Measurements from ENCODE around the gene TTN. TPM values are rescaled to one million over a fixed set of nuclear protein-coding genes. Genes with fewer than 3 reads are reported as not detected.
A peak's percentile ranks its signal among the peaks of the same experiment; 100 is the strongest.
"Not testable (repeated sequence)": the region's sequence is repeated elsewhere in the genome, so short reads cannot be mapped to it uniquely, and the experiment has no call there.

The TTN gene
- total RNA-seq, 1 donor from 2014 or later: 2,803 TPM

DNA sequence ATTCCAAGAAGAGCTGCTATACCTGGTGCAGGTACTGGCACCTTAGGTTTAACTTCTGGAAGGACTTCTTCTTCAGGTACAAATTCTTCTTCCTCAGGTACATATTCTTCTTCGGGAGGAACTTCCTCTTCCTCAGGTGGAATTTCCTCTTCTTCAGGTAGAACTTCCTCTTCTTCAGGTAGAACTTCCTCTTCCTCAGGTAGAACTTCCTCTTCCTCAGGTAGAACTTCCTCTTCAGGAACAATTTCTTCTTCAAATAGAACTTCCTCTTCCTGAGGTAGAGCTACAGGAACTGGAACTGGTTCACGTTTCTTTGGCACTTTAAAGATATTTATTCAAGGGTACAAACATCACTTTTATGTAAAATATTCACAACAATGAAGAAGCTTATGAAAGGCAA, 129.6 kb downstream of the TTN start:
- Histone ChIP-seq H3K4me3 (no peak overlapping the region), H3K27ac (replicated peaks) (no peak overlapping the region), H3K27me3 (ENCODE audit: low read depth) (no peaks in the 10 kb centered on the region), H3K36me3 (peaks cover 93% of the 10 kb centered on the region), H3K9me3 (replicated peaks) (no peaks in the 10 kb centered on the region), H3K4me1 (no peaks in the 10 kb centered on the region)
- TF ChIP-seq, protein P1, sequence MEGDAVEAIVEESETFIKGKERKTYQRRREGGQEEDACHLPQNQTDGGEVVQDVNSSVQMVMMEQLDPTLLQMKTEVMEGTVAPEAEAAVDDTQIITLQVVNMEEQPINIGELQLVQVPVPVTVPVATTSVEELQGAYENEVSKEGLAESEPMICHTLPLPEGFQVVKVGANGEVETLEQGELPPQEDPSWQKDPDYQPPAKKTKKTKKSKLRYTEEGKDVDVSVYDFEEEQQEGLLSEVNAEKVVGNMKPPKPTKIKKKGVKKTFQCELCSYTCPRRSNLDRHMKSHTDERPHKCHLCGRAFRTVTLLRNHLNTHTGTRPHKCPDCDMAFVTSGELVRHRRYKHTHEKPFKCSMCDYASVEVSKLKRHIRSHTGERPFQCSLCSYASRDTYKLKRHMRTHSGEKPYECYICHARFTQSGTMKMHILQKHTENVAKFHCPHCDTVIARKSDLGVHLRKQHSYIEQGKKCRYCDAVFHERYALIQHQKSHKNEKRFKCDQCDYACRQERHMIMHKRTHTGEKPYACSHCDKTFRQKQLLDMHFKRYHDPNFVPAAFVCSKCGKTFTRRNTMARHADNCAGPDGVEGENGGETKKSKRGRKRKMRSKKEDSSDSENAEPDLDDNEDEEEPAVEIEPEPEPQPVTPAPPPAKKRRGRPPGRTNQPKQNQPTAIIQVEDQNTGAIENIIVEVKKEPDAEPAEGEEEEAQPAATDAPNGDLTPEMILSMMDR (IDR thresholded peaks at IDR 0.05; ENCODE audit: borderline replicate concordance): no peak
- intact Hi-C loops (cut with micrococcal nuclease): no loop called here
- DNase-seq: no peak

DNA sequence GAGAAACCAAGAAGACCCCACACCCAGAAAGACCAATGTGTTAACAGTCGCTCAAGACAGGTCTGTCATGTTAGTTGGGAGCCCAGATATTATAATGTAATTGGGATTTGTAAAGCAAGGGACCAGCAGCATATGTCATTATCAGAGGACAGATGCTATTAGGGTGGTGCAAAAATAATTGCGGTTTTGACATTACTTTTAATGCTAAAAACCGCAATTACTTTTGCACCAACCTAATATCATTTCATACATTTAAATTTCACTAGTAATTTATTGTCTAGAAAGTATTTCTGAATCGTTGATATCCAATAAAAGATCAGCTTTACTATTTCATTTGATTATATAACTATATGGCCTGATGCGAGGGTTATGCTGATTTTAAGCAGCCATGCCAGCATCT, 131.2 kb downstream of the TTN start:
- TF ChIP-seq, protein P1 (IDR thresholded peaks at IDR 0.05; ENCODE audit: borderline replicate concordance): no peak
- DNase-seq: no peak
- Histone ChIP-seq H3K4me3 (no peak overlapping the region), H3K4me1 (peaks cover 4% of the 10 kb centered on the region), H3K9me3 (replicated peaks) (no peaks in the 10 kb centered on the region), H3K27ac (replicated peaks) (no peak overlapping the region), H3K36me3 (peaks cover 93% of the 10 kb centered on the region), H3K27me3 (ENCODE audit: low read depth) (no peaks in the 10 kb centered on the region)
- intact Hi-C loops (cut with micrococcal nuclease): no loop called here

DNA sequence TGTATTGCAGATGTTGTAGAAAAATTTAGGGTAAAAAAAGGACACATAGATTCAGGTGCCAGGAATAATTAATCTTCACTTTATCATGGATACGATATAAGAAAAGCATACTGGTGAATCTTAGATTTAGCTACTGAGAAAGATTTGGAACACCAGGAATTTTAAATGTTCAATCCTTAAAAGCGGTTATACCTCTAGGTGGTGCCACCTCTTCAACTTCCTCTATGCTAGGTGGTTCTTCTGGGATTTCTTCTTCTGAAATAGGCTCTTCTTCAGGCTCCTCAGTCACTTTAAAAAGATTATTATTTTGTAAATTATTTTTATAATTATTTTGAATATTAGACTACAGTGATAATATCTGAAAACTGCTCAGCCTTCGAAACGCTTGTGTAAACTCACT, 133.1 kb downstream of the TTN start:
- Histone ChIP-seq H3K4me1 (peaks cover 4% of the 10 kb centered on the region), H3K36me3 (peaks cover 95% of the 10 kb centered on the region), H3K27me3 (ENCODE audit: low read depth) (no peaks in the 10 kb centered on the region), H3K27ac (replicated peaks) (no peak overlapping the region), H3K9me3 (replicated peaks) (no peaks in the 10 kb centered on the region), H3K4me3 (no peak overlapping the region)
- TF ChIP-seq, protein P1 (IDR thresholded peaks at IDR 0.05; ENCODE audit: borderline replicate concordance): peak; percentile 10
- intact Hi-C loops (cut with micrococcal nuclease): no loop called here
- DNase-seq: no peak

DNA sequence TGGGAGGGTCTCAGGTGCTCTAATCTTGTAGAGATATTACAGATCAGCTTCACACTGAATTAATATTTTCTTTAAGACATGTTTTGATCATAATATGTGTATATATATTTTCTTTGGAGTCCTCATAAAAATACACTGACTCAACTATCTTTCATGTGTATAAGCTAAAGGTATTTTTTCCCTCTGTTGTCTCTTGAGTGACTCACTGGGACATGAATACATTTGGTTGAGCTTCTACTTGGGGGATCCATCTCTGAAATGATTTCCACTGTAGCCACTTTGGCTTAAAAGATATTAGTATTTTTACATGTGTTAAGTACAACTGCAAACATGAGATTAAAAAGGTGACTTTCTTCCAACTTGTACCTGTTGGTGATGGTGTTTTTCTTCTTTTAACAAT, 140.8 kb downstream of the TTN start:
- intact Hi-C loops (cut with micrococcal nuclease): no loop called here
- no peaks in the 10 kb centered on the region for H3K27me3 ChIP-seq (ENCODE audit: low read depth)
- no peak overlapping the region for H3K4me3 ChIP-seq
- H3K36me3 ChIP-seq: peaks cover 70% of the 10 kb centered on the region
- peak overlapping the region; percentile 11 for H3K27ac ChIP-seq (replicated peaks)
- TF ChIP-seq, protein P1 (IDR thresholded peaks at IDR 0.05; ENCODE audit: borderline replicate concordance): no peak
- no peaks in the 10 kb centered on the region for H3K9me3 ChIP-seq (replicated peaks)
- DNase-seq: no peak
- H3K4me1 ChIP-seq: peaks cover 13% of the 10 kb centered on the region

DNA sequence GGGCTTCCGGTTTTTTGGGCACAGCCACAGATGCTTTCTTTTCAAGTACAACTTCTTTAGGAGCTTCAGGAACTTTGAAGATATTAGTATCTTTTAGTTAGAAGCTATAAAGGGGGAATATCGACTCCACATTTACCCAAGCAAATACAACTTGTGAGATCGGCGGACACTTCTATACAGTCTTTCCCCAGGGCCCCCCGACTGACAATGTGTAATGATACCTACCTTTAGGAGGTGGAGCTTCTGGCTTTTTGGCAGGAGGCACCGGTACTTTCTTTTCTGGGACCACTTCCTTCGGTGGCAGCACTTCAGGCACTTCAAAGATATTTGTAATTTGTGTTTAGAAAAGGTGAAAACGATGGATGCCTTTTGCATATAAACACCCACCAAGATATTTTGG, 148.7 kb downstream of the TTN start:
- not testable (repeated sequence) for H3K4me1 ChIP-seq; H3K27ac ChIP-seq (replicated peaks); H3K36me3 ChIP-seq

DNA sequence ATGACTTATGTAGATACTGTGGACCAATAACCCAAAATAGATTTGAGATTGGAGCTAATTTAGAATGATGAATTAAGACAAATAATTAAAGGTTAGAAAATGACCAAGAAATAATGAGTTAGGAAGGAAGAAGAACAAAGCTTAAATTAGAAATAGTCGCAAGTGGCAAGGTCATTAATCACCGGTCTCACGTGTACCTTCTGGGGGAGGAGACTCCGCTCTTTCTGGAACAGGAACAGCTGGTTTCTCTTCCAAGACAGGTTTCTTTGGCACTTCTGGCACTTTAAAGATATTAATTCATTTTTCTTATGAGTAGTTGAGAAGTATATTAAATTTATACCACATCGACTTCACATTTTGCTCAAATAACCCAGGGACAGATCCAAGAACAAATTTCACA, 156.7 kb downstream of the TTN start:
- intact Hi-C loops (cut with micrococcal nuclease): no loop called here
- H3K27me3 ChIP-seq (ENCODE audit: low read depth): no peaks in the 10 kb centered on the region
- TF ChIP-seq, protein P1 (IDR thresholded peaks at IDR 0.05; ENCODE audit: borderline replicate concordance): no peak
- H3K27ac ChIP-seq (replicated peaks): peak overlapping the region; percentile 13
- H3K9me3 ChIP-seq (replicated peaks): no peaks in the 10 kb centered on the region
- H3K36me3 ChIP-seq: peaks cover 56% of the 10 kb centered on the region
- DNase-seq: no peak
- no peak overlapping the region for H3K4me3 ChIP-seq
- peaks cover 24% of the 10 kb centered on the region for H3K4me1 ChIP-seq

More for the DNA sequence above, 148.7 kb downstream of the TTN start:
- H3K27me3 ChIP-seq (ENCODE audit: low read depth); H3K9me3 ChIP-seq (replicated peaks); intact Hi-C loops (cut with micrococcal nuclease); H3K4me3 ChIP-seq; DNase-seq: not testable (repeated sequence)

Data from left ventricle myocardium inferior (tissue), 1 donor.